GM12875 (cell line): ENCODE measurements around the gene SULT1B1.

Source experiments
- H3K4me3 ChIP-seq: one replicate; pipeline ENCODE4 v1.5.1; 2011; ENCODE audit warnings: low read depth, low read length, control low read depth
- CTCF ChIP-seq: IDR thresholded peaks from 2 replicates; pipeline ENCODE4 v1.5.1; 2011; ENCODE audit warnings: low read depth, mild to moderate bottlenecking, control low read depth, inconsistent platforms, low read length, moderate library complexity, borderline replicate concordance; ENCODE audit not compliant: insufficient read depth

Gene SULT1B1

DNA sequence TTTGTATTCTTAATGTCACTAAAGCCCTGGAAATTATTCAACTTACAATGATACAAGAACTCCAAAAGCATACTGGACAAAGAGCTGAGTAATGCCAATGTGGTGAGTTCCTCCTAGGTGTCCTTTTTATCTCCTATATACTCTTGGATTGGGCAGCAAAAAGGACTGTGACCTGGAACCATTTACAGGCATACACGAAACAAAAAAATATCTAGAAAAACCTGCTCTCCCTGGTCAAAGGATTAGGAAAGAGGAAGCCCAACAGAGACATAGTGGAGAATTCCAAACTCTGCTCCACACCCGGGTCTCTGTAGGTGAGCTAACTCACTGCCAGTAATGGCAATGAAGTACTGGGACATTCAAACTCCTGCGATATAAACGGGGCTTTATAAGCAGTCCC is 25.3 kb downstream of the SULT1B1 start:
- H3K4me3 ChIP-seq, result no peak overlapping the region
- no peak for TF ChIP-seq CTCF

DNA sequence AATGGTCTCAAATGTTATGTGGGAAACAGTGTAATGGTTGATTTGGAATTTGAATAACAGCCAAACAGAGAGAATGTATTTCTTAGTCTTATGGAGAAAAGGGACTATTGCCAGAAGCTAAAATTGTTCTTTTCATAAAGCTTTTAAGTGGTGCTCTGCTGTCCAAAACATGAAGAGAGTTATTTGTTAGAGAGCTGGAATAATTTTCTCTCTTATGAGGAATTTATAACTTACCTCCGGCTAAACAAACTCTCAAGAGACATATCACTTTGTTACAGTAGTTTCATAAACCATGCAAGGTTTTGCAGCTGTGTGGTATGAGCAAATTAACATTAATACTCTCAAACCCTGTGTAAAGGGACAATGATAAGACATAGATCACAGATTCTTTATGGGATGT is 28.6 kb downstream of the SULT1B1 start:
- no peak for TF ChIP-seq CTCF
- no peak overlapping the region for H3K4me3 ChIP-seq

DNA sequence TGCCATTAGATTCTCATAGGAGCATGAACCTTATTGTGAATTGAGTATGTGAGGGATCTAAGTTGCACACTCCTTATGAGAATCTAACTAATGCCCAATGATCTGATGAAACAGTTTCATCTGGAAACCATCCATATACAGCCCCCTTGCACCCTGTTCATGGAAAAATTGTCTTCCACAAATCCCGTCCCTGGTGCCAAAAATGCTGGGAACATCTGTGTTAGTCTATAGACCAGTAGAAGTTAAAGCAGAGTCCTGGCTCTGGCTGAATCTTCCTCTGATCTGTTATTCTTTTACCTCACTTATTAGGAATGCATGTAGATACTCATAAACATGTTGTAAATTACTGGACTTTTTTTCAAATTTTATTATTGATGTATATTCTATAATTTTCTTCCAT is 29.2 kb downstream of the SULT1B1 start:
- no peak for TF ChIP-seq CTCF
- H3K4me3 ChIP-seq, result no peak overlapping the region

GRCh38 chr4:69730002-69730401 is 30.4 kb downstream of the SULT1B1 start:
- no peak for TF ChIP-seq CTCF
- no peak overlapping the region for H3K4me3 ChIP-seq

DNA sequence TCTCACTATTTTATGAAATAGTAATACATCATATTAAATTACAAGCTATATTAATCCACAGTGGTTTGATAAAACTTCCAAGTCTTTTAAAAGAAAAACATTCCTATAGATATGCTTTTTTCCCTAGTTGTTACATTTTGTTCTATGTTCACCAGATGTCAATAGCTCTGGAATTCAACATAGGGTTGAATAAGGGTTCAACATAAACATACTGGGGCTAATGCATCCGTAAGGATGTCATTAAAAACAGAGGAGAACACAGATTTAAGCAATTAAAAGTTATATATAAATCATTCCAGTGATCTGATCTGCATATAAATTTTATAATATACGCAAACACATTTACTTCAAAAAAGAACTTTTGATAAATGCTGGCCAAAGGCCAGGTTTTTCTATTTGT is 32.5 kb downstream of the SULT1B1 start:
- TF ChIP-seq CTCF, result no peak

DNA sequence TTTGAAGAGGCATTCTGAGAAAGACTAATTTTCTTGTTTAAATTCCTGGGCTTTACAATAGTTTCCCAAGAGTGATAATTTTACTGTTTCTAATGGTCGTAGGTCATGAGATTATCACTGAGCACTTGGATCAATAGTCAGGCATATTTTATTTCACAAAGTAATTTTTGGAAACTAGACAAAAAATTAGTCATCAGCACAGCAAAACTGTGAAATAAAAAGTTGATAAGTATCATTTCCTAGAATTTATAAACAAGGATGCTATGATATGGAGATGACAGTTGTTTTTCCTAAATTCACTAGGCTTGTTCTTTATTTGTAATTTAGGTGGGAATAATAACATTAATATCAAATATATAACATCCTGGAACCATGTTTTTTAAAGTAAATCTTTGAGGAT is 33.0 kb downstream of the SULT1B1 start:
- no peak for TF ChIP-seq CTCF
- H3K4me3 ChIP-seq, result no peak overlapping the region

More for the DNA sequence above, 32.5 kb downstream of the SULT1B1 start:
- H3K4me3 ChIP-seq, result no peak overlapping the region

- H3K4me3 ChIP-seq, result no peak overlapping the region
- no peak for TF ChIP-seq CTCF
Observed at GRCh38 chr4:69726971-69727370, 33.4 kb downstream of the SULT1B1 start.
